Mesenteric fat pad (tissue), 1 donor: ENCODE measurements around the gene CASP12. TPM values are rescaled to one million over a fixed set of nuclear protein-coding genes. Genes with fewer than 3 reads are reported as not detected.

ENCODE experiments used
- DNase-seq: peaks from one replicate; pipeline ENCODE4 v3.0.0-alpha.2; 2020; ENCODE audit warnings: low spot score
- total RNA-seq: library from RNA; stranded (reverse); fragmentation: NEBNext Ultra II Directional; extraction: Animal tissue kit (Norgen Biotek cat#: 25700); gene quantifications from one replicate; pipeline ENCODE4 v1.2.1, GENCODE V29; 2021
- donor health status: DM: yes; HTN: yes; CAD: no.

CASP12 gene
- total RNA-seq, 1 donor from 2014 or later, result 0.45 TPM

- no peak for DNase-seq
Measured at GRCh38 chr11:104892723-104893511, 5.3 kb downstream of the CASP12 start.

DNA sequence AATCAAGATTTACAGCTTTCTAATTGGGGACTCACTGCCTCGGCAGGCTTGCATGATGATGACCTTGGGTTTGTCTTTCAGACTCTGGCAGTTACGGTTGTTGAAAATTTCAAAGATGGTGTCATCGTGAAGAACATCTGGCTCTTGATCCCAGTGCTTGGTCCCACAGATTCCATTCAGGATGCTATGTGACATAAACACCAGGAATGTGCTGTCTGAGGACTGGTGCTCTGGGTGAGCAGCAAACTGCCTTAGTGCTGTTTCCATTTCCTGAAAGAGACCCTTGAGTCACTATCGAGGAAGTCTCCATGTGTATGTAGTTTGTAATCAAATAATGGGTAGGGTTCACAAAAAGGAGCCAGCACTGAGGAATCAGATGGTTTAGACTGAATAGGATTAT, 7.1 kb downstream of the CASP12 start:
- DNase-seq, result no peak

DNA sequence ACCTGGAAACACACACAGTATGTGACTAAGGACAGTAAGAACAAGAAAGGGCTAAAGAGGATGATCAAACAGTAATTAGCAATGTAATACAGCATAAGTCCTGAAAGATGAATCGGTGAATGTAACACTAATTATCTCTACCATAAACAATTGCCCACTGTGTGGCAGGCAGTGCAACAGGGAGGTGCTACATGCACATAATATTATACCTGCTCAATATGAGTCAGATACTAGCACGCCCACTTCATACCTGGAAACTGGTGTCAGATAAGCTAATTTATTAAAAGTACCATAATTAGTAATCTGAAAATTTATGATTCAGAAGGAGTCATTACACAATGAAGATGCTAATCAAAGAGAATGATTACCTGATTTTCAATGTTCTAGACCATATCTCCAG, 14.9 kb downstream of the CASP12 start:
- no peak for DNase-seq

- no peak for DNase-seq
Measured at GRCh38 chr11:104881117-104881794, 17.0 kb downstream of the CASP12 start.

GRCh38 chr11:104879514-104880190, 18.6 kb downstream of the CASP12 start:
- DNase-seq, result no peak

DNA sequence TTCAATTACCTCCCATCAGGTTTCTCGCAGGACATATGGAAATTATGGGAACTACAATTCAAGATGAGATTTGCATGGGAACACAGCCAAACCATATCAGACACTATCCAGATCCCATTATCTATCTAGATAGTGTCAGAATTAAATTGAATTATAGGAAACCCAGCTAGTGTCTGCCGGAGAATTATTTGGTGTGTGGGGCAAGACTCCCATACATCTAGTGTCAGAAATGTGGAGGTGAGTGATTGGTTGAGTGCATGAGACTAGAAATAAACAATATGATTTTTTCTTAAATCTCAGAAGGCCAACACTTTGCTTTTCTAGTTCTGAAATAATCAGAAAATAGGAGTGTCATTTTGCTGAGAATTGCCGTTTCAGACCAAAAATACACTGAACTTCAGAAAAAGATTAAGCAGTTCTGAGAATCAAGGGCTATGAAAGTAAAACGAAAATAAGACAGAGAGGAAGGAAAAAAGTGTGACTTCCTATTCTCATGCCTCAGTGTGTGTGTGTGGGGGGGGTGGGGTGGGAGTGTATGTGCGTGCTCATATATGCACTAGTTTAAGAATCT, 21.3 kb downstream of the CASP12 start:
- DNase-seq, result no peak

DNA sequence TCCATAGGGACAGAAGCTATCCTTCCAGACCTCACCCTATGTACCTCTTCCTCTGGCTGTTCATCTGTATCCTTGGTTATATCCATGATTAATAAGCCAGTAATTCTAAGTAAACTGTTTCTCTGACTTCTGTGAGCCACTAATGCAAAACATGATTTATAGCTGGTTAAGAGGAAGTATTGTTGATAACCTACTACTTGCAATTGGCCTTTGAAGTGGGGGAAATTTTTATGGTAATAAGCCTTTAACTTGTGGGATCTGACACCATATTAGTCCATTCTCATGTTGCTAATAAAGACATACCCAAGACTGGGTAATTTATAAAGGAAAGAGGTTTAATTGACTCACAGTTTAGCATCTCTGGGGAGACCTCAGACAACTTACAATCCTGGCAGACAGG, 21.9 kb downstream of the CASP12 start:
- DNase-seq, result no peak

DNA sequence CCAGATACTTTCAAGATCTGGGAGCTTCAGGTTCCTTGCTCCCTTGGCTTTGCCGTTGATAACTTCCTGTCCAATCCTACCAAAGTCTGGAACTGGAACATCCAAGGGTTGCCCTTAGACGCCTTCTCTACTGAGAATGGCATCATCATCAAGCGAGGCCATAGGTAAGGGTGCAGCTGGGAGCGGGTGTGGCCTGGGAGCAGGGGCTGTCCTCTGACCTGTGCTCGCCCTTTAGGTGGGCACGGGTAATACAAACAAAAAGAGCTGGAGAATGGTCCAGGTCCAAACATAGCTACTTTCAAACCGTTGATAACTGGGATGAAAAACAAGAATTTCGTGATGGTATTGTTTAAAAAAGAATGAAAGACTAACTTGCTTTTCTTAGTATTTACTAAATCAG, 25.0 kb downstream of the CASP12 start:
- DNase-seq, result no peak

DNA sequence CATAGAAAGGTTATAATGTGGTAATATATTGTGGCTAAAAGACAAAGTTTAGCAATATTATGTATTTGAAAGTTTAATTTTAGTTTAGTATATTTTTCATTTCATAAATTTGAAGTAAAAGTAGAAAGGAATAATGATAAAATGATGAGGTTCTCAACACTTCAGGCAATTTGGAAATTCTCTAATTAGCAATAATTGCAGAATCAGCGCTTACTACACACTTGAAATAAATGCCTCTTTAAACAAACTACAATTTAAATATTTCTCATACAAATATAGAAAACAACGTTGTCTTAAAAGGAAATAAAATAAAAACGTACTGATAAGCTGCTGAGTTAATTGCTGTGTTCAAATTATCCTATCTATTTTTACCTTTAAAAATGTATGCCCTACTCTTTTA, 25.9 kb downstream of the CASP12 start:
- DNase-seq, result no peak

- DNase-seq, result no peak
Measured at GRCh38 chr11:104870910-104871309, 27.4 kb downstream of the CASP12 start.

DNA sequence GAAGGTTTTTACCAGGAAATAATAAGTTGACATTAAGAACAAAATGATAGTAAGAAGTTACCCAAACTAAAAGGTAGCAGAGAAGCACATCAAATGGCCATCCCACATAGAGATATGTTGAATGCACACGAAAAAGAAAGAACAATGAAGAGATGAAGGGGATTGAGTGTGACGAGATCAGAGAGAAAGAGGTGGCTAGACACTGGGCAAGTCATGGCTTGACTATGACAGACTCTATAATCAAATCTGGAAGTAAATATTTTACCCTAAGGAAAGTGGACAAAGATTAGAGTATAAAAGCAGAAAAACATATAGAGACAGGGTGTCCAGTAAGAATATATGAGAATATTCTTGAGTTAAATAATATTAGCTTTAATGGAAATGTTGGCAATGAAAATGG, 31.4 kb downstream of the CASP12 start:
- no peak for DNase-seq

DNA sequence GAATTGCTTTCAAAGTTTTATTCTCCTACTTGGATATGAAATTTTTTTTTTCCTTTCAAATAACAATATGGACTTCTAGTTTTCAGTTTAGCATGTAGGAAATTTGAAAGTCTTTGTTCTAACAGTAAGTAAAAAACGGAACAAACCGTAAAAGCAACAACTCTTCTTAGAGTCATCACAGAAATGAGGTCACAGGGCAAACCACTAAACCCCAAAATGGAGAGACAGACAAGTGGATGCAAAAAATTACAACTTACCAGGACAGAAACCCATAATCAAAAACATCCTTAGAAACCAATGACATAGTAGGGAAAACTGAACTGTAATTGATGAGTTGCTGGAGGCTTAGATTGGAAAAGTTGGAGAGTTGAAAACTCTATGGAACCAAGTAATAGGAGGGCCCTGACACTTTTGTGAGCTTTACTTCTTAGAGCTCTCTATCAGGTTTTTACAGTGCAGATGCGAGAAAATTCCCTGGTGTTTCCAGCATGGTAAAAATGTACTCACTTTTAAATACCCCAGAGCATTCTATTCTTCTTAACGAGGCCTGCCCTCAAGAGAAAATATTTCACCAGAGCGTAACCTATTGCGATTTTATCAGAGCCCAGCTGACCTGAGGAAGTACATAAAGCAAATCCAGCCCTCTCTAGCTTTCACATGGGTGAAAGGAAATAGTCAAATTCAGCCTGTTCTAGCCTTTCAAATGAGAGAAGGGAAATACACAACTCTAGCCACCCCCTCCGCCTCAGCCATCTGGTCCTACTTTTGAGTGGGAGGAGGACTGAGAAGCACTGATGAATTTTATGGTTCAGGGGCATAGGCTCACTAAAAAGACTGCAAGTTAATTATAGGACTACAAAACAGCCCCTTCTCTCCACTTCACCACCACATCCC, 39.1 kb downstream of the CASP12 start:
- DNase-seq, result no peak

- DNase-seq, result no peak
Measured at GRCh38 chr11:104856607-104857006, 41.7 kb downstream of the CASP12 start.

DNA sequence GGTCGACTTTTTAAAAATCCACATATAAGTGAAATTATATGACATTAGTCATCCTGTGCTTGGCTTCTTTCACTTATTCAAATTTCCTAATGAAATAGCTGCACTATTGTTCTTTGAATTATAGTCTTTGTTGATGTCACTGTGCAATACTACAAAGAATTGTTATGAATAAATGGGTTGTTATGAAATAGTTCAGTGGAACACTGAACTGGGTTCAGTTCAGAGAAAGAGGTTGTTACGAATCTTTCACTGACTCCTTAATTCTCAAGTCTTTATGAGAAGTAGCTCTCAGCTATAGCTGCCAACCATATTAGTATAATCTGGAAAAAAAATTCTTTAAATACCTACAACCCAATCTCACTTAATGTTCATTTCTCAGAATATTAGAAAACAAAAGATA, 42.3 kb downstream of the CASP12 start:
- DNase-seq, result no peak

DNA sequence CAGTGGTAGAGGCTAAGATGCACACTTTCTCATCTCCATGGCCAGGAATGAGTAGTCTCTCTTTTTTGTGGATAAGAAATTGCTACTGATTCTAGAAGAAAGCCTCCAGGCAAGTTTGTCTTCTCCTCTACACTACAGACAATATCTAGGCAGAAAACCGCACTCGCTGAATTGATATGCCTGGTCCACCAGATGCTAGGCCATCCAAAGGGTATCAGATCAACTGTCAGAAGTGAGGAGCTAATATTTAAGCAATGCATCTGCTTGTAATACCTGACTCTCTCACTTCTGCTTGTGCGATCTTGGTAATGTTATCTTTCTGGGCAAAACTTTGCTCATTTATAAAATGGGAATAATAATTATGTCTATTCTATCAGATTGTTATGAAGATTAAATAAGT, 45.0 kb downstream of the CASP12 start:
- no peak for DNase-seq

- DNase-seq, result no peak
Measured at GRCh38 chr11:104852811-104853210, 45.4 kb downstream of the CASP12 start.

- DNase-seq, result no peak
Measured at GRCh38 chr11:104846216-104846615, 52.0 kb downstream of the CASP12 start.

DNA sequence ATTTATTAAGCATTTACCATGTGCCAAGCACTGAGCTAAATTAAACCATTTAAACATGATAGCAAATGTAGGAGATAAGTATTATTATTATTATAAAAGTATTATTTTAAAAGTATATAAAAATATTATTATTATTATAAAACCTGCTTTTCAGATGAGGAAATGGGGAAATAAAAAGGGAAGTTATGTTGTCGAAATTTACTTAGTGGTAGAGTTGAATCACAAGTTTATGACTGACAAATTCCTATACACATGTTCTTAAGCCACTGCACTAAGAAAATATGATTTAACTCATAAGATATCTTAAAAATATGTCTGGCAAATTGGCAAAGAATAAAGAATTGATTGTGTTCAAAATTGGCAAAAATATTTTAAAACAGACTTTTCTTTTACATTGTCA, 53.8 kb downstream of the CASP12 start:
- no peak for DNase-seq

- no peak for DNase-seq
Measured at GRCh38 chr11:104843150-104843836, 55.0 kb downstream of the CASP12 start.

DNA sequence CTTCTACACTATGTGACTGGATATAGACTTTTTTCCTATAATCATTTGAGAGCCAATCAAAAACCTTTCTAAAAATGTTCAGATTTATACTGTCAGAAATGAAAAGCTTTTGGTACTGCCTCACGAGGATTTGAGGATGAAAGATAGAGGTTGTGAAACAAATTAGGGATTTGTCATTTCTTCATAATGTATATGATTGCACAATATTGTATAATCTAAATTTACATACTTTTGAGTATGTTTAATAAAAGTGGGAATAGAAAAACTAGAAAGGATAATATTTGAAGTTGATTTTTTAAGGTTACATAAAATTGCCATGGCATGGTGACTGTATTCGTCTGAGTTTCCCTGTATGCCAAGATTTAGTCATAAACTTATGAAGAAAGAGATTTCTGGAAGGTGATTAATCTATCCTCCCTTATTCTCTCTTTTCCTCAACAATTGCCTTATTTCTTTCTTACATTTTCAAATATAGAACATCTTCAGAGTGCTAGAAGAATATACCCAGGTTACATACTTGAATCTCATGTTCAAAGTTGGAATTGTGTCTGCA, 56.2 kb downstream of the CASP12 start:
- DNase-seq, result no peak
